NCI-H82 treated with DMSO at 0.1 percent for 48 hours (cell line): ENCODE results near the gene RMRP.
A peak's percentile ranks its signal among the peaks of the same experiment; 100 is the strongest.
"Not testable (repeated sequence)": the region's sequence is repeated elsewhere in the genome, so short reads cannot be mapped to it uniquely, and the experiment has no call there.

Source experiments
- DNase-seq: peaks from one replicate; lab custom pipeline; 2025; ENCODE audit not compliant: unreplicated experiment; lab: John Stamatoyannopoulos, UW

The RMRP gene

GRCh38 chr9:35612843-35613242 lies 45.0 kb downstream of the RMRP start:
- DNase-seq: no peak

- DNase-seq: not testable (repeated sequence)
Measured at GRCh38 chr9:35612066-35612465, 45.8 kb downstream of the RMRP start.

GRCh38 chr9:35611230-35611797 lies 46.5 kb downstream of the RMRP start:
- peak; percentile 27 for DNase-seq

- DNase-seq: no peak
Measured at GRCh38 chr9:35609820-35610163, 48.0 kb downstream of the RMRP start.

- no peak for DNase-seq
Measured at GRCh38 chr9:35609001-35609819, 48.6 kb downstream of the RMRP start.

- no peak for DNase-seq
Measured at GRCh38 chr9:35608221-35608620, 49.6 kb downstream of the RMRP start.
